Erythroblast (primary cell): ENCODE data around the gene MOSPD3.

Experiments used
- DNase-seq, 2 experiments: peaks; one replicate each; lab custom pipeline; 2025; lab: John Stamatoyannopoulos, UW
- GATA1 ChIP-seq: IDR thresholded peaks from 2 replicates; pipeline ENCODE4 v1.6.1; 2011; ENCODE audit warnings: low read depth, mild to moderate bottlenecking, control low read depth, low read length, moderate library complexity
- POLR2A ChIP-seq: IDR thresholded peaks from 2 replicates; pipeline ENCODE4 v1.6.1; 2011; ENCODE audit warnings: mild to moderate bottlenecking, low read length

The MOSPD3 gene

DNA sequence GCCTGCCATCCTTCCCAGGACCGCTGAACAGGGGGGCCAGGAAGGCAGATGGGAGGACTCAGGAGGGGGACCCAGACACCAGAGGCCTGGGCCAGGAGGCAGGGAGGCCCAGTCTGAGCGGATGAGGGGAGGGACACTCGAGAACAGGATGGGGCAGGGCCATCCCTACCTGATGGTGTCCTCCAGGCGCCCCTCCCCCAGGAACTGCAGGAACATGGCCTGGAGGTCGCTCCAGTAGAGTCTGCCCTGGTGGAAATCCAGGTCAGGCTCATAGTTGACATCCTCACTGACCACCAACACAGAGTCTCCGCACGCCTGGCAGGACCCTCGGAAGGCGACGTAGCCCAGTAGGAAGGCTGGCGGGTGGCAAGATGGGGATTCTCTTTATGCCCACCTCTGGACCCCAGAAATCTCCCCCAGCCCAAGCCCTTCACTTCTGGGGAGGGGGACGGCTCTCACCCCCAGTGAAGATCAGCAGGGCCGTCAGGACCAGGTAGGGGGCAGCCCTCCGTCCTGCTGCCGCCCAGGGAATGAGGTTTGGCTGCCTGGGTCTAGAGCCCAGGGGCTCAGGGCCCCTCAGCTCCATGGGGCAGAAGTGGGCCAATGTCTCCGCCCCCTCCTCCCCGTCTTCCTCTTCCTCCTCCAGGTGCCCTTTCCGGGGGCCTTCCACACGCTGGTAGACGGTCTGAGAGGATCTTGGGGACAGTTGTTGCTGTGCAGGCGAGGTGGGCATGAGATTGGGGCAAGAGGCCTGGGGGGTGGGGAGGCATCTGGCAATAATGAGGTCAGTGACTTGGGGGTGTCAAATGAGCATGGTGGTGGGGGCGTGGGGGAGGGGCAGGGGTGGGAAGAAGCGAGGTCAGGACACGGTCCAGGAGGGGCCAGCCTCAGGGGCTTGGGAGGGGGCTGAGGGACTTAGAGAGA is 28.4 kb downstream of the MOSPD3 start:
- TF ChIP-seq GATA1 (no peak), POLR2A (peak; percentile 57)
- DNase-seq: peak; percentile 84 to 91

DNA sequence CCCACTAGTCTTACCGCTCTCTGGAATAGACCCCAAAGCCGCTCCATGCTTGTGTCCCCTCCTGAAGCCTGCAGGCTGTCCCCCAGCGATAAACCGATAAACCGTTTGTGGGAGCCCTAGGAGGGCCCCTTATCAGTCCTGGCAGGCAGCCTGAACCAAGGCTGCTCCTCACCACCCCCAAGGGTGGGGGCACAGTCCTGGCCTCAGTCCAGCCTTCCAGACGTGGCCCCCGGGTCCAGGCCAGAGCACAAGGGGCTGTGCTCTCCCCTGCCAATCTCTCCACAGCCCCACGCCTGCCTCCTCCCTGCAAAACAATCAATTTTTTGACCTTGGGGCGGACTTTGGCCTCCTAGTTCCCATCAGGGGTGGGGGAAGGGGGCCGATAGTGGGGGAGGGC is 29.1 kb downstream of the MOSPD3 start, which contains the start of gene TFR2:
TFR2 (minus strand) TSS at position 90 of the 397 bp plus-strand sequence; CDS start at position 47, 43 bp downstream.
- peak; percentile 59 for TF ChIP-seq POLR2A
- TF ChIP-seq GATA1: peak; percentile 90
- peak; percentile 96 to 99 for DNase-seq

- no peak for TF ChIP-seq GATA1
- TF ChIP-seq POLR2A: no peak
- DNase-seq: peak; percentile 81 to 84
Observed at GRCh38 chr7:100641860-100642533, 29.7 kb downstream of the MOSPD3 start.

DNA sequence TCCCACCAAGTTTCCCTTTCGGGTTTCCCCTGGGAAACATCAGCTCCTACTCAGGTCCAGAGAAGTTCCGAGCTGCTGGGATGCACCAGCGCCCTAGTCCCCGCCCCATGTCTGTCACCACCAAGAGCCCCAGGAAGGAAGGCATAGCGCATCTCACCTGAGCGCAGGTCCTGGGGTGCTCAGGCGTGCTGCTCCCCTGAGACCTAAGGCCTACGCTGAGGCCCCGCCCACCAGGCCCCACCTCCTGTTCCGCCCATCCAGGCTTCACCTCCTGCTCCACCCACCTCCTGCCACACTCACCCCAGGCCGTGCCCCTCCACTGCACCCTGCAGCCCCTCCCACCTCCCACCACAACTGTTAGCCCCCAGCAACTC is 30.2 kb downstream of the MOSPD3 start:
- peak; percentile 87 to 89 for DNase-seq
- TF ChIP-seq GATA1 (no peak), POLR2A (peak; percentile 89)

GRCh38 chr7:100649826-100650565 is 37.7 kb downstream of the MOSPD3 start:
- DNase-seq: no peak
- TF ChIP-seq POLR2A: no peak
- no peak for TF ChIP-seq GATA1

GRCh38 chr7:100654908-100655831 is 42.8 kb downstream of the MOSPD3 start:
- no peak for TF ChIP-seq POLR2A
- no peak for TF ChIP-seq GATA1
- DNase-seq: no peak

GRCh38 chr7:100655908-100656674 is 43.8 kb downstream of the MOSPD3 start, which contains the start of gene ACTL6B:
Gene ACTL6B, minus strand, starts transcription at chr7:100656448. Its CDS starts 94 bp downstream, at chr7:100656354.
- TF ChIP-seq GATA1: no peak
- no peak for TF ChIP-seq POLR2A
- peak; percentile 78 to 80 for DNase-seq

DNA sequence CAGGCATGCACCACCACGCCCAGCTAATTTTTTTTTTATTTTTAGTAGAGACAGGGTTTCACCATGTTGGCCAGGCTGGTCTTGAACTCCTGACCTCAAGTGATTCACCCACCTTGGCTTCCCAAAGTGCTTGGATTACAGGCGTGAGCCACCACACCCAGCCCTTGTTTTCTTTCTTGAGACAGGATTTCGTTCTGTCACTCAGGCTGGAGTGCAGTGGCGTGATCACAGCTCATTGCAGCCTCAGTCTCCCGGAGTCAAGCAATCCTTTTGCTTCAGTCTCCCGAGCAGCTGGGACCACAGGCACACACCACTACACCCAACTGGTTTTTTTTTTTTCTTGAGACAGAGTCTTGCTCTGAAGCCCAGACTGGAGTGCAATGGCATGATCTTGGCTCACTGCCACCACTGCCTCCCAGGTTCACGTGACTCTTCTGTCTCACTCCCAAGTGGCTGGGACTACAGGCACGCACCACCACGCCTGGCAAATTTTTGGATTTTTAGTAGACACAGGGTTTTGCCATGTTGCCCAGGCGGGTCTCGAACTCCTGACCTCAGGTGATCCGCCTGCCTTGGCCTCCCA is 49.9 kb downstream of the MOSPD3 start:
- DNase-seq: peak in 1 of 2 experiments; percentile 50
